ENCODE measurements around the gene SPOCD1.

Gene SPOCD1

DNA sequence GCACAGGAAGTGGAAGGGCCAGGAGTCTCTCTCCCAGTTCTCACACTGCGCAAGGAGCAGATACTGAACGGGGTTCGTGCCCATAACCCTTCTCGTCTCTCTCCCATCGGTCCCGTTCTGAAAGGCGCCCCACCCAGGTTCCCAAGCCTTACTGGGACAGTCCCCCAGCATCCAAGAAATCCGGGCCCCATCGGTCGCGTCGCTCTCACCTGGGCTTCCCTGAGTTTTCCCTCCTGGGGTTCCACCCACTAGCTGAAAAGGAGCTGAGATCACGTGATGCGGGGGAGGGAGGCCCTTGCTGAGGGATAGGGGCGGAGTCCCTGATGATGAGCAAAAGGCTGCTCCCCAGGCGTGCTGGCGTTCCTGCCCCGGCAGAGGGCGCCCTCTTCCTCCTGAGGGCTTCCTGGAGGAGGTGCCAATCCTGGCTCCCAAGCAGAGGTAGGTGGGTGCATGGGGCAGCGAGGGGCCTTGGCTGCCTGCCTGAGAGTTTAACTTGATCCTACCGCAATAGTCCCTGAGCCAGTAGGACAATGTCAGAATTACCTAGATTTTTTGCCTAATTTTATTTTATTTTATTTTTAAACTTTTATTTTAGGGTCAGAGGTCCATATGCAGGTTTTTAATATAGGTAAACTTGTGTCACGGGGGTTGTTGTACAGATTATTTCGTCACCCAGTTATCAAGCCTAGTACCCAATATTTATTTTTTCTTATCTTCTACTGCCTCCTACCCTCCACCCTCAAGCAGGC is at the start of gene SPOCD1:
TSS of gene SPOCD1 (minus strand) at position 271 of the 749 bp plus-strand sequence. CDS start 689 bp downstream, outside the sequence.
- DNase-seq (ENCODE audit: low read depth) = peak; percentile 57

DNA sequence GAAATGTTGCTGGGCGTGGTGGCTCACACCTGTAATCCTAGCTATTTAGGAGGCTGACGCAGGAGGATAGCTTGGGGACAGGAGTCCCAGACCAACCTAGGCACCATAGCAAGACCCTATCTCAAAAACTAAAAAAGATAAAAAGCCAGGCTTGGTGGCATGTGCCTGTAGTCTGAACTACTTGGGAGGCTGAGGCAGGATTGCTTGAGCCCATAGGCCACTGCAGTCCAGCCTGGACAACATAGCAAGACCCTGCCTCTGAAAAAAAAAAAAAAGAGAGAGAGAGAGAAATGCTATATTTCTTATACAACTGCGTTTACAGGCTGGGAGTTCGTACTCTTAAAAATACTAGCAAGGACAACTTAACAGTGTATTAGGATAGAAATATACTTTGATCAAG is 46.2 kb upstream of the SPOCD1 start:
- no peak for DNase-seq (ENCODE audit: low read depth)

DNA sequence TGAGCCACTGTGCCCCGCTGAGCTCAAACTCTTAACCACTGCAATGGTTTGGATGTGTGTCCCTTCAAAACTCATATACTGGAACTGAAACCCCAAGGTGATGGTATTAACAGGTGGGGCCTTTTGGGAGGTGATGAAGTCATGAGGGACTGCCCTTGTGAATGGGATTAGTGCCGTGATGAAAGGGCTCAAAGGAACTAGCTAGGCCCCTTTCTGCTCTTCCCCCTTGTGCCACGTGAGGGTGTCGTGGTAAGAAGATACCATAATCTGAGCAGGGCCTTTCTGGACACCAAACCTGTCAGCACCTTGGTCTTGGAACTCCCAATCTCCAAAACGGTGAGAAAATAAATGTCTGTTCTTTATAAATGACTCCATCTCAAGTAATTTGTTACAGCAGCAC is 45.5 kb upstream of the SPOCD1 start:
- no peak for DNase-seq (ENCODE audit: low read depth)

DNA sequence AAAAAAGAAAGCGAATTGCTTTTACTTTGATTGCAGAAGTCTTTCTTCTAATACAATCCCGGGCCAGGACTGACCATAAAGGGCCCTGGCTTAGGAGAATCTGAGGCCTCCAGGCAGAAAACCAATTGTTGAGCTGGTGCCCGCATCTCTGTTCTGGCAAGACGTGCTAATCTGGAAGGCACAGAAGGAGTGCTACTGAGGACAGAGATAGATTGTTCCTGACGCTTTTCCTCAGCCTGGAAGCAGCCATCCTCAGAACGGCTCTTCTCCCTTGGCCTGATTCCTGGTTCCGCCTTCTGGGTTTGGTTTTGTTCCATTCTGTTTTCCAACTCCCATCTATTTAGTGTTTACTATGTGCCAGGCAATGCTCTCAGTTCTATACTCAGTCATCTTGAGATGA is 44.8 kb upstream of the SPOCD1 start:
- no peak for DNase-seq (ENCODE audit: low read depth)

DNA sequence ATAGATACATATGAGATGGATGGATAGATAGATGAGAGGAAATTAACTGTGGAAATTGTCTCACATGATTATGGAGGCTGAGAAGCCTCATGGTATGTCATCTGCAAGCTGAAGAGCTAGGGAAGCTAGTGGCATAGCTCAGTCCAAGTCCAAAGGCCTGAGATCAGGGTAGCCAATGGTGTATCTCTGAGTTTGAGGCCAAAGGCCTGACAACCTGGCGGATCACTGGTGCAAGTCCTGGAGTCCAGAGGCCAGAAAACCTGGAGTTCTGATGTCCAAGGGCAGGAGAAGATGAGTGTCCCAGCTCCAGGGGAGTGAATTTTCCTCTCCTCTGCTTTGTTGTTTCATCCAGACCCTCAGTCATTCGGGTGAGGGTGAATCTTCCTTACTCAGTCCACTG is 43.9 kb upstream of the SPOCD1 start:
- DNase-seq (ENCODE audit: low read depth) = no peak

DNA sequence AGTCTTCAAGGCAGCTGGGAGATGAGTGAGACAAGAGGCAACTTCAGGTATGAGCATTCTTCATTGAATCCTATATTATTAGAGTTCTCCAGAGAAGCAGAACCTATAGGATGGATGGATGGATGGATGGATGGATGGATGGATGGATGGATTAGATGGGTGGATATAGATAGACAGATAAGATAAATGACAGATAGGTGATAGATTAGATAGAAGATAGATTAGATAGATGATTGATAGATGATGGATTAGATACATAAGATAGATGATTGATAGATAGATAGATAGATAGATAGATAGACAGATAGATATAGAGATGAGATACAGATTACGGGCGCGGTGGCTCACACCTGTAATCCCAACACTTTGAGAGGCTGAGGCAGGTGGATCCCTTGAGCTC is 43.2 kb upstream of the SPOCD1 start:
- no peak for DNase-seq (ENCODE audit: low read depth)

DNA sequence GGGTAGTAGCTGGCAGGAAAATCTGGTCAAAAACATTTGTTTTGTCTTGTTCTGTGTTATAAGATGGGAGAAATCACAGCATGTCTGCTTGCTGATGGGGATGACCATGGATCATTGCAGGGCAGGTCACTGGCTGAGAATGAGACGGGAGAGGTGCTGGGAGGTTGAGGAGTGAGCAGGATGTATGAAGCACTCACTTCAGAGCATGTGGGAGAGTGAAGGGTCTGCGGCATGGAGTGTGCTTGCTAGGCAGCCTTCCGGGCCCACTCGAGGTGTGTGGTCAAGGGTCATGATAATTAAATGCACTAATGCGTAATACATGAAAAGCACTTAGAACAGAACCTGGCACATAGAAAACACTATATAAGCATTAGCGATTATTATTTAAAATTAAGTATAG is 42.0 kb upstream of the SPOCD1 start:
- DNase-seq (ENCODE audit: low read depth) = no peak

DNA sequence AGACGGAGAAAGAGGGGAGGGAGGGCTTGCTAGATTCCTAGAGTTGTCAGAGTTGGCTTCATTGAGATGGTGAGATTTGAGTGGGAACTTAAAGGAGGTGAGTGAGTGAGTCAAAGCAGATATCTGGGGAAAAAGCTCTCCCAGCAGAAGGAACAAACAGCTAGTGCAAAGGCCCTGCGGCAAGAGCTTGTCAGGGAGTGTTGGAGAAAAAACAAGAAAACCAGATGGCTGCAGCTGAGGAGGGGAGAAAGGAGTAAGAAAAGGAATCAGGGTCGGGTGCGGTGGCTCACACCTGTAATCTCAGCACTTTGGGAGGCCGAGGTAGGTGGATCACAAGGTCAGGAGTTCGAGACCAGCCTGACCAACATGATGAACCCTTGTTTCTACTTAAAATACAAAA is 40.3 kb upstream of the SPOCD1 start:
- no peak for DNase-seq (ENCODE audit: low read depth)

DNA sequence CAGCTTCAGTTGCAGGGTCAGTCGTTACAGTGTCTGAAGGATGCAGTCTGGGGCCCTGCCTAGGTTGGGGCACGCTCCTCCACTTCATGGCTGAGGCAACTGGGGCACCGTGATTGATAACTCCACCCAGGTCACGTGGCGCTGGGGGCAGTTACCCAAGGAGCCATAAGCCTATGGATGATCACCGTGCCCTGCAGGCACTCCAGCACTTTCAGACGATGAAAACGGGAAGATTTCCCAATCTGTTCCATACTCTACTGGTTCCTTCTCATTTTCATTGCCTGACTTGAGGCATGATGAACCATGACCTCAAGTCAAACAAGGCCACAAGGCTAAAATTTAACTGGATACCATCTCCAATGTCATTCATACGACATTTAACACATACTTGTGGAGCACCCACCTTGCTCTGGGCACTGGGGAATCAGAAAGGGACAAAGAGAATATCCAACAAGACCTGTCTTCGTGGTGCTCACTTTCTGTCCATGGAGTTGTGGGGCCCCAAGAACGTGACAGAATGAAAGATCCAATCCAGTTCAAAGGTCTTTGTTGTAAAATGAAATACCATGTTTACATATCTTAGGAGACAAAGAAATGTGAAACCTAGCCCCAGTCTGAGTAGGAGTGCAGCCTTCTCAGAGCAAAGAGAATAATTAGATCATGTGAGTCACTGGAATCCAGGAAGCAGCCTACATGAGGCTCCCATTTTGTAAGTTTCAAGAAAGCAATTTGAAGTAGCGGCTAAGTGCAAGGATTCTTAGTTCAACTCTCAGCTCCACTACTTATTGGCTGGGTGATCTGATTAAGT is 39.4 kb upstream of the SPOCD1 start:
- DNase-seq (ENCODE audit: low read depth) = no peak

DNA sequence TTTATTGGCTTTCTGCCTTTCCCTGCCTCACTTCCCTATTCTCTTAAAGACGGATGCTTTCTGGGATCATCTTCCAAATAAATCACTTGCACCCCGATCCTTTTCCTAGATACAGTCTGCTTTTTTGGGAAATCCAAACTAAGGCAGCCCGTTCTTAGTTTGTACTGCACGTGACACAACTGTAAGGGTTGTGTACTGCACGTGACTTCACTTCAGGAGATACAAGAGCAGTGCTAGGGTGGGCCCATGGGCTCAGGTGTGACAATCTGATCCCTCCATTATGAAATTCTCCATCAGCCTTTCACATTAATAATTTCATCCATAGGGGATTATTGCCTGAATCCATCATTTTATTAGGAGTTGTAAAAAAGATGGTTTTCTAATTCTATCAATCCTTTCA is 33.8 kb upstream of the SPOCD1 start:
- DNase-seq (ENCODE audit: low read depth) = no peak

DNA sequence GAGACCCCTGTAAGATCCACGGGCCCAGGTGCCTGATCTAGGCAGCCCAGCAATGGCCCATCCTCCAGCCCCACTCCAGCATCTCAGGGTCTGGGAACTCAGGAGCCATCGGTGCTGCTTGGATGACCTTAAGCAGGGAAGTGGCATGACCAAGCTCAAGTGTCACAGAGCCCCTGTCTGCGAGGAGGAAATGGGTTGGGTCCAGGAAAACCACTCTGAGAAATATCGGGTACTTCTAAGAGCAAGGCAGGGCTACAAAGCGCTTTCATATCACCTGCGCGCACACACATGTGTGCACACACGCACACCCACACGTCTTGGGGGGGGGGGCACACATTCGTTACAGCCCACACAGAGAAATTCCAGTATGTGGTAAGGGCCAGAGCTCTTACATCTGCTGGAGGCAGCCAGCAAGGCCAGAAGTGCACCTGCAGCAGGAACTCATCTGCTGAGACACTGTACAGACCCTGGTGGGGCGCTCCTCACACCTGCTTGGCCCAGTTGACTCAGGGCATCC is 32.6 kb upstream of the SPOCD1 start:
- DNase-seq (ENCODE audit: low read depth) = peak; percentile 4

DNA sequence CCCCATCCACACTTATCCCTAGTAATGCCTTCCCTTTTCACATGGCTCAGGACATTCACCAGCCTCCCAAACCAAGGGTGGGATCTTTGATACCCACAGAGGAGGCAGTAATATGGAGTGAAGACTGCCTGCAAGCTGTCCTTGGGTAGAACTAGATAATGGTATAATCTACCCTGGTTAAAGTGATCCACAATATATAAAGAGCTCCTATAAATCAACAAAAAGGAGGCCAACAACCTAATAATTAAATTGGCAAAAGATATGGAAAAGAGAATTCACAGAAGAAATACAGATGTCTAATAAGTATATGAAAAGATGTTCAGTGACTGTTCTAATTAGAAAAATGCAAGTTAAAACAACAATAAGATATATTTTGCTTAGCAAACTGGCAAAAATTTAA is 30.7 kb upstream of the SPOCD1 start:
- no peak for DNase-seq (ENCODE audit: low read depth)

DNA sequence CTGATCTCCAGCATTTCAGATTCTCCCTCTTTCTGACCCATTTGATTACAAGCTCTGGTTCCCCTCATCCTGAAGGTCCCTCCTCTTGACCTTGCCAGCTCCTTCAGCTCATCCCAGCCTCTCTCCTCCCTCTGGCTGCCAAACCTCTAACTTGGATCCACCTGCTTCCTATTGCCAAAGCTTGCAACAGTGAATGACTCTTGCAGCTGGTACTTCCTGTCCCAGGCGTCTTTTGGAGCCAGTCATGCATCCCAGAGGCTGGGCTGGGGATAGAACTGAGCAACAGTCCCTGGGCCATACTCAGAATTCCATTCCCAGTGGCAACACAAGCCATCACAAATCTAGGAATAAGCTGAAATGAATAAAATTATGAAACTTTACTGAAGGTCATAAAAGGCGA is 27.7 kb upstream of the SPOCD1 start:
- no peak for DNase-seq (ENCODE audit: low read depth)

DNA sequence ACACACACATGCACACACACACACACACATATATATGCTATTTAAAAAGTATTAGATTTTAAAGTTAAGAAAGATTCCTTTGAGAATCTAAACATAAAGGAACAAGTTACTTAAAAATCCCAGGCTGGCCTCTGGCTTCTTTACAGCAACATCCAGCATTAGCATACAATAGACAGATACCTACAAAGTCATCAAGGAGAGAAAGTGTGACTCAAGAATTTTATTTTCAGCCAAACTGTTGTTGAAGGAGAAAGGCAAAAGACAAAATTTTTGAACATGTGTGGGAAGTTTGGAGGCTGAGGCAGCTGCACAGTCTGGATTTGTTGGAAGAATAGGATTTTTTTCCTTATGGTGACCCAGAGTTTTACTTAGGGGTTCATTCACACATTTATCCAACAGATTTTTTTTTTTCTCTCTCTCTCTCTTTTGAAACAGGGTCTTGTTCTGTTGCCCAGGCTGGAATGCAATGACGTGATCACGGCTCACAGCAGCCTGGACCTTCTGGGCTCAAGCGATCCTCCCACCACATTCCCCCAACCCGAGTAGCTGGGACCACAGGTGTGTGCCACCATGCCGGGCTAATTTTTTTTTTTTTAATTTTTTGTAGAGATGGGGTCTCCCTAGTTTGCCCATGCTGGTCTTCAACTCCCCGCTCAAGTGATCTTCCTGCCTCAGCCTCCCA is 24.0 kb upstream of the SPOCD1 start:
- no peak for DNase-seq (ENCODE audit: low read depth)

DNA sequence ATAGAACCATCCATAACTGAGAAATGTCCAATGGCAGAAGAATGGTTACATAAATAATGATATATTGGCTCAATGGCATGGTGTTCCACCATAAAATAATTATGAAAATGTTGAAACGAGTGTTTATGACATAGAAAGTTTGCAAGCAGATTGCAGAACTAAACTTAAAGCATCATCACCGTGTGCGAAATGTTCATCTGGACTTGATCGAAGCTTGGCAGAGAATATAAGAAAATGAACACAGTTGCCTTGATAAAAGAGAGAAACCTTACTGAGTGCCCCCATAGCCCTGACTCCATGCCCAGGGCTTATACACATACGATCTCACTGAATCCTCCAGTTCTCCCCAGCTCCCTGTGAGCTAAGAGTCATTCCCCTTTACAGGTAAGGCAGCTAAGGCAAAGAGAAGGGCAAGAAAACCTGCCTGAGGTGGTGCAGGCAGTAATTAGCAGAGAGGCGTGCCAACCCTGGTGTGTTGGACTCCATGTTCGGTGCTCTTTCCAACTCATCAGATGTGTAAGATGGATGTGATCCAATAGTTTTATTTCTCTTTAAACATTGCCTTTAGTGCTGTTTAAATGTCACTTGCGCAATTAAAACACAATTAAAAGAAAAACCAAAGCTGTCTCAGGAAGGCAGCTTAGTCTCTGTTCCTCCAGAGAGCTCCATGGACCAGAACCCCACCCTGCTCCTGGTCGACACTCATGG is 21.8 kb upstream of the SPOCD1 start:
- DNase-seq (ENCODE audit: low read depth) = no peak

DNA sequence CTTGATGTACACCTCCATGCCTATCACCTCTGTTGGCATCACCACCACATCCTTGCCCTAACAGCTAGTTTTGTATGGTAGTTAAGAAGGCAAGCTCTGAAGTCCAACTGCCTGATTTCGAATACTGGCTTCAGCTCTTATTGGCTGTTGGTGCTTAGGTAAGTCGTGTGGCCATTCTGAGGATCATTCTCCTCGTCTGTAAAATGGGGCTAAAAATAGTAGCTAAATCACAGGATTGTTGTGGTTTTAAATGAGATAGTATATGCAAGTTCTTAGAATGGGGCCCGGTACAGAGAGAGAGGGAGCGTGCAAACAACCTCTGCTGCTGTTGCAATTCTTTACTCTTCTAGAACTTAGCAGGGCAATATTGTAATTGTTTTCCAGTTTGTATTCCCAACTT is 20.8 kb upstream of the SPOCD1 start:
- DNase-seq (ENCODE audit: low read depth) = no peak

DNA sequence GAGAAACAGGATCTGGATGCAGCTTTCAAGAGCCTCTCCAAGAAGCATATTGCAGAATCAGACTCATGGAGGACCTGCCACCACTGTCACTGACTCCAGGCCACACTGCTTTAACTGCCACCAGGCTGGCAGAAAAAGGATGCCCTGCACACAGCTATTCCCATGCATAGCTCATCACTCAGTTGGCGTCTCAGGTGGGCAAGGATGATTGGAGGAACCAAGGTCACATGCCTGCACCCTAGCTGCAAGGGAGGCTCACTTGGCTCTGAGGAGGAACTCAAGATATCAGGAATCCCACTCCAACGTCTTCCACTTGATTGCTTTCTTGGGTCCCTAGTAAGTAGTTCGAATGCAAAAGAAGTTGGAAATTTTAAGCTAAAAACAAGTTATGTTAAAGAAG is 19.6 kb upstream of the SPOCD1 start:
- DNase-seq (ENCODE audit: low read depth) = no peak

DNA sequence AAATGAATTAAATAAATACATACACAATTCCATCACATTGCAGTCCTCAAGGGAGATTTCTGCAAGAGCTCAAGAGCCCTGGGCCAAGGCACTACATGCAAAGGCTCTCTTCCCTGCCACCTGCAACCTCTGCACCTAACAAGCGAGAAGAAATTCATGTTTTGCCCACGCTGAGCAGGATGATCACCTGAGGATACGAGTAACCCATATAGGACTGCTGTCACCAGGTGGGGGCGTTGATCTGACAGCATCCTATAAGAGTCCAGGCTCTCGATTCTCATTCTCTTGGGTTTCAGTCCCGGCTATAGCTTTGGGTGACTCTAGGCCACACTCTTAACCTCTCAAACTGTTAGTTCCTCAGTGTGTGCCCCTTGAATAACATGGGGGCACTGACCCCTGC is 18.7 kb upstream of the SPOCD1 start:
- no peak for DNase-seq (ENCODE audit: low read depth)

DNA sequence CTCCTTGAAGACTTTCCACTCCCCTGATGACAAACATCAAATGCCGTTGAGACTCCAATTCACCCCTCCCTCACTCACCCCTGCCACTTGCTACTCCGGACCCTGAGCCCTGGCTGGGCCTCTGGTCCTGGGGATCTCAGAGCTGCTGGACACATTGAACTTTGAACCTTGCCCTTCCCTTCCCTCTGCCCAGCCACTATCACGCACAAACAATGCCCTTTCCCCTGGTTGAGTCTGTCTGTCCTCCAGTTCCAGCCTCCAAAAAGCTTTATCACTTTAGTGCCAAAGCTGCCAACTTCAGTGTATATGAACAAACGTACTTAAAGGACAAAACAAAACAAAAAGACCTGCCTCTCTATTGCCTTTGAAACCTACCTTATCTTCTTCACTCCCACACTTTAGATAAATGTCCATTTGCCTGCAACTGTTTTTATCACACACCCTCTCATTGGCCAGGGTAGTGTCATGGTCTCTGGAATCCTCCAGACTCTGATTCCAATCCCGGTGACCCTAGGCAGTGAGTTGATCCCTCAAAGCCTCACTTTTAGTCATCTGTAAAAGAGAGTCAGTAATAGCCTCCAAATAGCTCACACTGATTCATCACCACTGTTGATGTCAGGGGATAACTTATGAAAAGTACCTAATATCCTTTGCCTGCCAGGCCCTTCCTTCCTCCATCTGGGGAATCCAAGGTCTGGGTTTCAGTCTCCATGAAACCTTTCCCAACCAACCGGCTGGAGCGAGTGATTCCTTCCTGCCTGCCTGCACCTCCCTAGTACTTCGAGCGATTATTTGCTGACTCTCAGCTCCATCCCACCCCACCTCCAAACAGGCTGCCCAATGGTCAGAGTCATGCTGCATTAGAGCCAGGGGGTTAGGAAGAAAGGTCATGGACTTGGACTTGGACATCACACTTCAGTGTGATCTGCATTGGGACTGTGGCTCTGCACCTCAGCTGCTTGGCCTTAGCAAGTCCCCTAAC is 15.9 kb upstream of the SPOCD1 start:
- no peak for DNase-seq (ENCODE audit: low read depth)

DNA sequence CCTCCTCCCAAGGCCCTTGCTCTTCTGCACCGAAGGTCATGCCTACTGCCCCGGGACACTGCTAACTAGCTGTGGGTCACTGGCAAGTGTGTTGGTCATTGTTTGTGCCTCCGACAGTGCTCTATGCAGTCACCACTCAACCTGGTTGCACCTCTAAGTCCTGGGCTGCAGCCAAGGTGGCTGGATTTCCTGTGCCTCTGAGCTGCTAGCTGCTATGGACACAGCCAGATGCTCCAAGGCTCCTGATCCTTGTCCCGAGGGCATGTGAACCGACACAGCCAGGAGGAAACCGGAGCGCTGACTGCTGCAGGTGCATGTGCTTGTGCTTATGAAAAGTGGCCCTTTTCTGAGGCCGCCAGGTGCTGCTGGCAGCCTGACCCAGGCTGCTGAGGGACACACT is 14.7 kb upstream of the SPOCD1 start:
- DNase-seq (ENCODE audit: low read depth) = no peak

DNA sequence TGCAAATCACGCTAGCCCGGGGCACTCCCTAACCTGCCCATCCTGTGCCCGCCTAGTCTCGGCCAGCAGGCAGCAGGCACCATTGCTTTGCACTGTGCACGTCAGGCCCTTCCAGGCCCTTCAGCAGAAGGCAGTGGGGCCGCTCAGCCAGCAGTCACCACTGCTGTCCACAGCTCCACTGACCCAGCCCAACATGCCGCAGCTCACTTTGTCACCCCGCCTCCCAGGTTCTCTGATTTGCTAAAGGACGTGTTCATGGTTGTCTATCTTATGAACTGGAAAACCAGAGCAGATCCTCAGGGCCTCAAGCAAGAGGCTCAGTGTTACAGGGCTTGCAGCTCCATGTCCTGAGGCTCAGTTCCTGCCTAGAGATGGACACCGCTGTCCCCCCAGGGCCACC is 14.2 kb upstream of the SPOCD1 start:
- no peak for DNase-seq (ENCODE audit: low read depth)
